ENCODE results near the gene HIVEP3.
A peak's percentile ranks its signal among the peaks of the same experiment; 100 is the strongest.

The HIVEP3 gene

DNA sequence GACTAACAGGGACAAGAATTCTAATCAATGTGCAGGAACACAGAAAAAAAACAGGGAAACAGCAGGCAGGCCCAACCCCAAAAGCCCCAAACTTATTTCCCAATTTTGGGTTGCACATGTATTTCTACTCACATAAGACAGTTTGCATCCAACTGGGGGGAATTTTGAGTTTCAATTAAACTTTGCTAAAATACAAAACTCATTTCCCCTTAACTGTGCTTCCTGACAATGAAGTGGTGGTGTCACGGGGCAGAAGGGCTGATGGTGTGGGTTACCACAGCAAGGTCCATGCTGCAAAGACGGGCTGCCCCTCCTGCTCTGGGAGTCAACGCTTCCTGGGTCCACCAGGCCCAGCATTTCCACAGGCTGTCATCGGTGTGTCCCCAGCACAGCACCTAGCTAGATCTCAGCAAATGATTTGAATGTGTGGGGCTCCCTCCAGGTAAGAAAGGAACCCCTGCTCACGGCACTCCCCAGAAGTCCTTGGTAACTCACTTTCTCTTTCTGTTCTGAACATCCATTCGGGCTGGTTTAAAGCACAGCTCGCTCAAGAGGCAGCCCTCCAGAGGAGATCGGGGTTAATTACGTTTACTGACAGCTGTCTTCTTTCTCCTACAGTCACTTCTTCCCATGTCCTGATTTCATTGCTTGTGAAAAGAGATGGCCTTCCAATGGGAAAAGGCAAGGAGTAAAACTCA is 27.4 kb downstream of the HIVEP3 start:
- DNase-seq = peak; percentile 61

DNA sequence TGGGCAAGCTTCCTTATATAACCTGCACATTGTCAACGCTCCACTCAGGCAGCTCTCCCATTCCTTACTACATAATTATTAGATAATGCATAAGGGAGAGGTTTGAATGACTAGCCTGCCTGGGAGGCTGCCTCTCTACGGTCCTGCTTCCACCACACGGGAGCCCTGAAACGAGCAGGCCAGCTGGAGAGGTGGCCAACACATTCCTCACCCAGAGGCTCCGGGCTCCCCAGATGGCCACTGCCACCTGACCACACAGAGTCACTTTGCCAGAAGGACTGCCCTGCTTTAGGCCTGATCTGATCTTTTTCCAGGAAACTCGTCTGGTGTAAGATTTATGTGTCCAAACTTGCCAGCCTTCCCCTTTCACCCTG is 27.9 kb downstream of the HIVEP3 start:
- DNase-seq = no peak

DNA sequence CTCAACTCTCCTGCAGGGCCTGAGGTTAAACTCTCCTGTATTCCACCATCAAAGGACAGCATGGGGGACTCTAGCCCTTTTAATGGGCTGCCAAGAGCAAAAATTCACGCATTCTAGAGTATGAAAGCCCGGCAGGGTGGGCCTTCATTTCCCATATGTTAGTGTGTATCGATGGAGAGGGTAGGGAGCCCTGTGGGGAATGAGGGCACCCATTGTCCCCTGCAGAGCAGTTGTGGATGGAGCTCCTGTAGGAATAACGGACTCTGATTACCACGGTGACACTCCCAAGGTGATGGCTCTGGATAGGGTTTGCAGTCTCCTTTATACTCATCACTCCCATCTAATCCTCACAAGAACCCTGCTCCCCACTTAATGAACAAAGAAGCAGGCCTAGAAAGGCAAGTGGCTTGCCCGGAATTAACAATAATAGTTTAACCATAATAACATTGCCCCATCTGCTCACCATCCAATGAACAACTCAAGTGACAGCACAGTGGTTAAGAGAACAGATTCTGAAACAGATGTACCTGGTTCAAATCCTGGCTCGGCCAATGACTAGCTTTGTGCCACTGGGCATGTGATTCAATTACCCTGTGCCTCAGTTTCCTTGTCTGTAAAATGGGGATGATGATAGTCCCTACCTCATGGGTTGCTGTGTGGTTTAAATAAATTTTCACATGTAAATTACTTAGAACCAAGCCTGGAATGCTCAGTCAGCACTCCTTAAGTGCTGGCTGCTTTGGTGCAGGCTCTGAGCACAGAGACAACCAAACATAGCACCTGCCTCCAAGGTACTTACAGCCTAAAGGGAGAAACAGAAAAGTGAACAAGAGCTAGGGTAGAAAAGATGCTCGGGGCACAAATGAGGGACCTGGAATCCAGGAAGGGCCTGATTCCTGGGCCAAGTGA is 29.0 kb downstream of the HIVEP3 start:
- no peak for DNase-seq

DNA sequence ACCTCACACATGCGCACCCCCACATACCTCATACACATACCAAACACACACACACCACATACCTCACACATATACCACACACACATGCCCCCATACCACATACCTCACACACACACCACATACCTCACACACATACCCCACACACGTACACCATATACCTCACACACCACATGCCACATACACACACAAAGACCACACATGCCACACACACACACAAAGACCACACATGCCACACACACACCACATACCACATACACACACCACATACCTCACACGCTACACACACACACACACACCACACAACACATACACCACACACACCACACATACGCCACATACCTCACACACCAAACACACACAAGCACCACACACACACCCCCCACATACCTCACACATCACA is 30.0 kb downstream of the HIVEP3 start:
- DNase-seq = no peak

DNA sequence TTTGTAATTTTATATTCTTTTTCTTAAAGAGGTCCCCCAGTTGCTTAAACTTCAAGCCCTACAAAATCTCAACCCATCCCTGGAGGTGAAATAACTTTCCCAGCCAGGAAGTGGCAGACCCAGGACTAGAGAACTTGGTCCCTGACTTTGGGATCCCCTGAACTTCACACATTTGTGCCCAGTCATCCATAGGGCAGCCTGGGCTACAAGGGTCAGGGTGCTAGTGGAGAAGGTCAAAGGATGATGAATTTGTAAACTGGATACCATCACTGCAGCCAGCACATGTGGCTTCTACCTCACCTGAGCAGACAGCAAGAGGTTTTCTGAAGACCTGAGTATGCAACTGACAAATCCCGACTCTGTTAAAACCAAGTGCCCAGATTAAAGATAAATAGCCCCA is 31.4 kb downstream of the HIVEP3 start:
- no peak for DNase-seq

DNA sequence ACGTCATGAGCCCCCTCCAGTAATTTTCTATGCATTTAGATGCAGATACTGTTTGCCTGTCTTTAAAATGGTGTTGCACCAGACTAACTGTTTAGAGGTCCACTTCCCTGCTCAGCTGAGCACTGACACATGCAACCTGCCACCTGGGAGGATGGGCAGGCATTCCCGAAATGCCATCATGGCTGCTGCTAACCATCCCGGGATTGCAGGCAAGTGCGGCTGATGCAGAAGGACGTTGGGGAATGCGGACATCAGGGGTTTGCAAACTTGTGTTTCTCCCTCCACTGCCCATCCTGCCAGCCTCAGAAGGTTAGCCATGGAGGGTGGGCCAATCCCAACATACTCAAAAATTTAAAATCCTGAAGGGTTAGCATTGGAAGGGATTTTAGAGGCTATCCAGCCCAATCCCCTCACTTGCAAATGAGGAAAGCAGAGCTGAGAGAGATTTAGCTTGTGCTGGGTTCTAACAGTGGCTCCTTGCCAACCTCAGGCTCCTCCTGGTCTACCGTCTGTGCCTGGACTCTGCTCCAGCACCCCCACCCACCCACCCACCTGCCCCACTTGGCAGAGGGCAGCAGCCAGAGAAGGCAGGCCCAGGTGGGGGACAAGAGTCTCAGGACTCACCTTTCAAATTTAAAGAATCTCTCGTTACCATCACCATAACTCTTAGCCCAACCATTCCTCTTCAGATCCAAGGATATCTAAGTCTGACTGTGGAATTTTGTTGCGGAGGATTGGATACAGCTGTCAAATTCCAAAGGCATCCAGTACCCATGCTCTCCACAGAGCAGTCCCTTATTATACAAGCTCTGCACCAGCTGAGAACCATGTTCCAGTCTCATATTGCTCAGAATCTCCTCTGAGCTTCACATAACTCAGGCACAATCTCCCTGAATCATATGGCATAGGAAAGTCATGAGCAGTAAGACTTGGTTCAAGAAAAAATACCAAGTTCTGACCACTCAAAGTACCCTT is 34.2 kb downstream of the HIVEP3 start:
- DNase-seq = no peak

DNA sequence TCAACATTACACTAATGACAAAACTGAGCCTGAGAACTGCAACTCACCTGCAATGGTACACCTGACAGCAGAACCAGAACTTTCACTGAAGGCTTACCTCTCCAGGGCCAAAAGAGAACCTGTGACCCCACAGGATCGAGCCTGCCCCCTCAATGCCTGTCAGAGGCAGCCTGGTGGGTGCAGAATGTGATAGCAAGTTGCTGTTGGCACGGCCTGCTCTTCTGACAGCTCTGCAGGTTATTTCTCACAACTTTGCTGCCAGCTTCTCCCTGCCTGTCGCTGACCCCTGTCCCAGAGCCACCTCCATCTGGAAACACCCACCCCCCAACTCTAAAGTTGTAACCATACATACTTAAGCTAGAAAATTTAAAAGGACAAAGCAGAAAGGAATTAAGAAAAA is 35.2 kb downstream of the HIVEP3 start:
- no peak for DNase-seq

DNA sequence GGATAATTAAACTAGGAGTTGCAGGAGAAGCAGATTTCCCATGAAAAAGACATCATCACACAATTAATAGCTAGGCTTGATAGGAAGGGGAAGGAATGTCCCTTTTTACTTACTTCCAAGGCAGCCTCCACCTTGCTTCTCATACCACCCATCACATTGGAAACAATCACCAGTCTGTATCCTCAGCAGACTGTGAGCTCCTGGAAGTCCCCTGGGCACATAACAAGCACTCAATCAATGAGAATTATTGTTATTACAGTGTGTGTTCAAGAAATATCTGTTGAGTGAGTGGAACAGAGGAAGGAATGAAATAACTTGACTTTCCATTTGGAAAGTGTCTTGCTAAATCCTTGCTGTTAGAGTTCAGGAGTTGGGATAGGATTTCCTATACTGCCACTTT is 36.2 kb downstream of the HIVEP3 start:
- DNase-seq = peak; percentile 75

DNA sequence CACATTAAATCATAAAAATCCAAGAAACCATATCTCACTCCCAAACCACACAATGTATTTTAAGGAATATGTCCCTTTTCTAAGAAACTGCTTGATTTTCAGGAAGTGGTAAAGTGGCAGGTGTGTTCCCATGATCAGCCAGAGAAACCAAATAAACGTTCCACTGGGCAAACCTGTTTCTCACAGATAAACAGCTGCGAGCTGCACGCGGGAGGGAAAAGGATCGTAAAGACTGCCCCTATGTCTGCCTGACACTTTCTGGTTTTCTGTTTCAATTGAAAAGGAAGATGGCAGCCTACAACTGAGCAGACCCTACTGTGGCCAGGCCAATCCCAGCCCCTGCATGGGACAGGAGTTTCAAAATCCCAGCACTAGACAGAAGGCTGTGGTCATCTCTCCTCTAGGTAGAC is 36.6 kb downstream of the HIVEP3 start:
- peak; percentile 86 for DNase-seq

DNA sequence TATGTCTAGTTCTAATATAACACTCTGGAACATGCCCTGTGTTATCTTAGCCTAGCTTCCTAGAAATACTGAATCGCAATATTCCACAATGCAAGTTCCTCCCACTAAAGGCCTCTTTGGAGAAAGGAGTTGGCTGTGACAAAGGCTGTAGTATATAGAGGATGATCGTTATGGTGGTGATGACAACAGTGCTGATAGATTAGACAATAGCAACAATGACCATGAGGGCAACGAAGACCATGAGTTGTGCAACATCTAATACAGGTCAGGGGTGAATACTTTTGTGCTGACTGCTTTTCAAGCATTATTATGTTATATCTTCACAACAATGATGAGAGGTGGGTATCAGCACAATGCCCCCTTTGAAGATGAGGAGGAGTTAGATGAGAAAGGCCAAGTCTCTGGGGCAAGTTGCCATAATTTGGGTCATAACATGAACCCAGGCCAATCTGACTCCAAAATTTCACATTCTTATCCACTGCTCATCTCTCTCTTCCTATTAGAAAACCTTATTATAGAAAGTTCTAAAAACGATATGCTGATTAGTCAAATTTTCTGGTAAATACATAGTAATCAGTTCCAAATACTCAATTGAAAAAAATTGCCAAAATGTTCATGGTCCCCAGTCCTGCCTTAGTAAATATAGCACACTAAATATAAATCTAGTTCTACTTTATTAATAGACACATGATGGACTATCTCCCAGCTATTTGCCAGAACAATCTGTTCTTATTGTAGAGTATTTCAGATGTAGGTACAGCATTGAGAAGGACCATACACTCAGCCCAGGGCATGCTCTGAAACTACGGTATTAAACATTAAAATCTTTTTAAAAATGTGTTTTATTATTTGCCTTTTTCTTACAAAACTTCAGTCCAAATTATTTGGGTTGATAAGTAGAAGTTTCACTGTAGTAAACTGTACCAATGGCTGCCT is 37.5 kb downstream of the HIVEP3 start:
- no peak for DNase-seq

DNA sequence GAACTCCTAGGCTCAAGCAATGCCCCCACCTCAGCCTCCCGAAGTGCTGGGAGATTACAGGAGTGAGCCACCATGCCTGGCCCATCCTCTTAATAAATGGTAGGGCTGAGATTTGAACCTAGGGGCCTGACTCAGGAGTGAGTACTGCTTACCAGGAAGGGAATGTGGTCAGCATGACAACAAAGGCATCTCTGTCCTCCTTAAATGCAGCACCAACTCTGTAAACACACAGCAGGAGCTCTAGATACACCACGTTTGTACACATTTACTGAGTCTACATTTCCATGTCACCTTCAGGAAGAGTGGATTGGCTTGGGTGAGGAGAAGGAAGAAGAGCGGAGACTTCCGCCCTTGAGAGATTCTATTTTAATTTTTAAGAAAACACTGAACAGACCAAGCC is 38.5 kb downstream of the HIVEP3 start:
- no peak for DNase-seq

DNA sequence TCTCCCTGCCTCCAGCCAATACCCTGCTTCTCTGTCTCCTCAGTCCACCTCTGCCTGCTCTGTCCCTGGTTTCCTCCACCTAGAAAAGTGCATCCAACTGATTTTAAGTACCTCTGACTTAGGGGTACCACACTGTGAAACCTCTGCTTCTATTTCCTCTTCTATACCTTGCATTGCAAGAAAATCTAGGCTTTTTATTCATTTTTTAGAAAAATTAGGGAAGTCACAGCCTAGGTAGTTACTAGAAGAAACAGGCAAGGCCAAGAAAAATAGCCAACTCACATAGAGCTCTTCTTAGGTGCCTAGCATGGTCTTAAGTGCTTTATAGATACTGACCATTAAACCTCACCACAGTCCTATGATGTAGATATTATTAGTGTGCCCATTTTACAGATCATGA is 39.1 kb downstream of the HIVEP3 start:
- DNase-seq = no peak

DNA sequence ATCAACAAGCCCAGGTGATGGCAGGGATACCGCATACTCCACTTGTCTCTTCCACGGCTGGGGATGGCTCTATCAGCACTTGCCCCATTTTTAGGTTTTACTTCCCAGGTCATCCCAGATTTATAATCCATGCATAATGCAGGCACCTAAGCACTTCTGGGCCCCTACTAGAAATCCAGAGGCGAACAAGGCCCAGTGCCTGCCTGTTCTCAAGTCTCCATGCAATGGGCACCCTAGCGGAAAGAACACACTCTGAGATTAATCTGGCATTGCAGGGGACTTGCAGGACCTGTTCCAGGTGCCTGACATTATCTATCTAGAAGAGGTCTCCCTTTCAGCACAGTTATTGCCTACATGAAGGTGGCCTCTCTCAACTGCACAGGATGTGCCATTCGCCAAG is 39.8 kb downstream of the HIVEP3 start:
- no peak for DNase-seq

DNA sequence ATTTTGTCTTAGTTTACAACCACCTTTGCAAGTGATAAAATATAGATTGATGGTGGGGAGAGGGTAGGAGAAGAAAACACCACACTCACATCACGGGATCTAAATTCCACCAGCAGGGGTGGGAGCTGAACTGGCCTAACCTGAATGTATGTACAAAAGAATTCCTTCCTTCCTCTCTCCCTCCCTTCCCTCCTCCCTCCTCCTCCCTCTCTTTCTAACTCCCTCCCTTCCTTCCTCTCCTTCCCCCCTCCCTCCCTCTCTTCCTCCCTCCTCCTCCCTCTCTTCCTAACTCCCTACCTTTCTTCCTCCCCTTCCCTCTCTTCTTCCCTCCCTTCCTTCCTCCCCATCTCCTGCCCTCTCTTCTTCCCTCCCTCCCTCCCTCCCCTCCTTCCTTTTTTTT is 40.2 kb downstream of the HIVEP3 start:
- no peak for DNase-seq

DNA sequence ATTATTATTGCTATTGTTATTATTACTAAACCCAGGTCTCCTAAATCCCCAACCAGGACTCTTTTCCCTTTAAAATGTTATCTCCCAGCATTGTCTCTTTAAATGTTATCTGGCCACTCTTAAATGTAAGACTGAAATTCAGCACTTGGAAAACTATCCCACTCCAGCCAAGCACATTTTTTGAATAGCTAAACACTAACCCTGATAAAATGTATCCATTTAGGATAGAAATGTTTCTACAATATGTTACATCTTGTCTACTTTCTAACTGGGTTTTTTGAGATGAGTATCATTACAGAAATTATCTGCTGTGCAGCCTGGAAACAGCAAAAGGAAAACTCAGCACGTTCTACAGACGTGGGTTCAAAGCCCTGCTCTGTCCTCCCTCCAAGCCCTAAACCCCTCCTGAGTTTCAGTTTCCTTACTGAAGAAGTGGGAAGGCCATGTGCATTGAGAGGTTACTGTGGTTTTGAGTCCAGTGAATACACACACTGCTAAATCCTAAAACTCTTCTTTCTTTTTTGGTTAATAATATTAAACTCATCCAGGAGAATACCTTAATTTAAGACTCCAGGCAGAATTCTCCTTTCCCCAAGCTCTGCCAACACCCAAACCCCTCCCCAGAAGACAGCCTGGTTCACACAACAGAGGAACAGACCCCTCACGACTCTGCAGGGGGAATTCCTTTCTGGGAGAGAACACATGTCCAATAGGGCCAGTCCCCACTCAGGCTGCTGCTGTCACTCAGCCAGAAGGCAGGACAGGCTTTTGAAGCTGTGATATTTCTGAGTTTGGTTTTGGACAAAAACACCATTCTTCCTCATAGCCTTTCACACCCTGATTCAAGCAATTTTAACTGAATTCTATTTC is 41.9 kb downstream of the HIVEP3 start:
- no peak for DNase-seq

DNA sequence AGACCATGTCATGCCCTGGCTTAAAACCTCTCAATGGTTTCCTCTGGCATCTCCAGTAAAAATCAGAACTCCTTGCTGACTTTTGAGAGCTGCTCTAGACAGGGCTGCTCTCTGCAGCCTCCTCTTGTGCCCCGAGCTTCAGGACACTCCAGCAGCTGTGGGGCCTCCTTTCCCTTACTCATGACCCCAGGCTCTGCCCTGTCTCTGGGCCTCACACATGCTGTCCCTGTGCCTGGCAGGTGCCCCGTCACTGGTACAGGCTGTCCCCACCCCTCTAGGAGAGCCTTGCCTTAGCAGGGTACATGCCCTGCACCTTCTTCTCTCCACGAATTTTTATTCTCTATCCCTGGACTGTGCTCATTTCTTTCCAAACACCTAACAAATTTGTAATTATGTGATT is 43.2 kb downstream of the HIVEP3 start:
- DNase-seq = no peak

DNA sequence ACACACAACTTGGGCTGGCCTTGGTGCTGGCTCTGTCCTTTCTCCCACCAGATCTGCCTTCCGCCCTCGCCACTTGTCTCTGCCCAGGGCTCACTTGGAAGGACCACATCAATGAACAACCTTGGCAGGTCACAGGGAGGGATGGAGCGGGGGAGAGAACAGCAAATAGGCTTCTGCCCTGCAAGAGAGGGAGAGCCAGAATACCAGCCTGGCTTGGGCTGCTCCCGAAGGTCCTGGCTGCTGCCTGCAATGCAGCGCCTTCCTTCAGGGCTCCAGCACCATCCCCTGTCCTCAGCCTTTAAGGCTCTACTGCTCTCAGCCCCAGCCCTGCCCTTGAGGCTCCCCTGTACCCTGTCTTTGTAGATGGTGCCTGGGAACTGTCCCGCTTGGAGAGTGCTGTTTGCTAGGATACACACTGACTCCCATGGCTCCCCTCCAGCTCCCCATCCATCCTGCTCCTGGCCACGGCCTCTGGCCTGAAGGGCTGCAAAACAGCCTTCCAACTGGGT is 43.8 kb downstream of the HIVEP3 start:
- DNase-seq = no peak

DNA sequence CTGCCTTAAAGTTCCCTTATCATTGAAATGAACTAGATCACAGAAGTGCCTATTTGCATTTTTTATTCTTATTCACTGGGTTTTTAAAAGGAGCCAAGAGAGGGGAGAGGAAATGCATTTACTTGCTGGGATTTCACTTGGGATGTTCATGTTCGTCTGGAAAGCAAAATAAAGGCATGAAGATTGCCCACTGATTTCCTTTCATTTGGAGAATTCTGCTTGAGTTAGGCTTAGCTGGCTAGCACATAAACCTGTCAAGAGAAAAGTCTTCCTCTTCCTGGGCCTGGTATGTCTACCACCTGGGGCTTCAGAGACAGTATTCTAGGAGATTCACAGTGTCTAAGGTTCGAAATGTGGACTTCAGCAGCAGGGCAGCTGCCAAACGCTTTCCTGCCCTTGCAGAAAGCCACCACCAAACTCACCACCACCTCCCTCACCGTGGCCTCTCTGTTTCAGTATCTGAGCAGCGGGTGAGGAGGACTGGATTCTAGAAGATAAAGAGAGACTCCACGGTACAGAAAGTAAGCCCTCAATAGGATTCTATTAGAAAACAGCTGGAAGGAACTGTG is 44.5 kb downstream of the HIVEP3 start:
- DNase-seq = no peak

DNA sequence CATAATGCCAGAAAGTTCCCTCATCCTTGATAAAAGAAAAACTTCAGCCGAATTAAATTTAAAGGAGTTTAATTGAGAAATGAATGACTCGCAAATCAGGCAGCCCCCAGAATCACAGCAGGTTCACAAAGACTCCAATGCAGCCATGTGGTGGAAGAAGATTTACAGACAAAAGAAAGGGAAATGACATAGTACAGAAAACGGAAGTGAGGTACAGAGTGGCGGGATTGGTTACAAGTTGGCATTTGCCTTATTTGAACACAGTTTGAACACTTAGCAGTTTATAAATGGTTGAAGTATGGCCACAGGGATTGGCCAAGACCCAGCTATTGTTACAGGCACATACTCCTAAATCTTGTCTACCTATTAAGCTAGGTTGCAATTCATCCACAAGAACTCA is 46.6 kb downstream of the HIVEP3 start:
- no peak for DNase-seq

DNA sequence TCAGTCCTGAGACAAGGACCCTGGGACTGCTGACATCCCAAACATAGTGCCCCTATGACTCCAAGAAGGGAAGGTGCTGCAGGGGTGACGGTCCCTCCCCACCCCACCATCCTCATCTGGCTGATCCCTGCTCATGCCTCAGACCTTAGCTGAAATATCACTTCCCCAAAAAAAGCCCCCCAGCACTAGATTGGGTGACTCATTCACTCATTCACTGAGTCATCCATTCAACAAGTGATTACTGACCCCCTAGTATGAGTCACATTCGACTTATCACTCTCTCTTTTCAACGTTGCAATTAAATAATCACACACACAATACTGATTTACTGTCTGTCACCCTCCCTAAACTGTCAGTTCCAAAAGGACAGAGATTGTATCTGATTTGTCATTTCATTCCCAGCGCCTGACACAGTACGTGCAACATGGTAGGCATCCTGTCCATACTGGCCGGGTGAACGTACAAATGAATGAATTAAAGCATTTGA is 48.6 kb downstream of the HIVEP3 start:
- DNase-seq = no peak
